Measurements from ENCODE around the gene TP63. TPM values are rescaled to one million over a fixed set of nuclear protein-coding genes. Genes with fewer than 3 reads are reported as not detected.

Gene TP63
- total and polyA plus RNA-seq, 12 donors, result 0.11 to 0.84 (median 0.16) TPM; not detected in 1

DNA sequence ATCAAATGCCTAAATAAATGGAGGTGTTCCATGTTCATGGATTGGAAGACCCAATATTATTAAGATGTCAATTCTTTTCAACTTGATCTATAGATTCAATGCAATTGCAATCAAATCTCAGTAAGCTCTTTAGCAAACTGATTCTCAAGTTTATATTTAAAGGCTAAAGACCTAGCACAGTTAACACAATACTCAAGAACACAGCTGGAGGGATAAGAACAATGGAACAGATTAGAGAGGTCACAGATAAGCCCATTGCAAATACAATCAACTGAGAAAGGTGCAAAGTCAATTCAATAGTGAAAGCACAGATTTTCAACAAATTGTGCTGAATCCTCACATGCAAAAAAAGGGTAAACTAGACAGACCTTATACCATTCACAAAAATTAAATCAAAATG is 290.6 kb downstream of the TP63 start:
- no peaks in the 10 kb centered on the region for H3K36me3 ChIP-seq (replicated peaks in 1 of 2)
- TF ChIP-seq, protein P1, sequence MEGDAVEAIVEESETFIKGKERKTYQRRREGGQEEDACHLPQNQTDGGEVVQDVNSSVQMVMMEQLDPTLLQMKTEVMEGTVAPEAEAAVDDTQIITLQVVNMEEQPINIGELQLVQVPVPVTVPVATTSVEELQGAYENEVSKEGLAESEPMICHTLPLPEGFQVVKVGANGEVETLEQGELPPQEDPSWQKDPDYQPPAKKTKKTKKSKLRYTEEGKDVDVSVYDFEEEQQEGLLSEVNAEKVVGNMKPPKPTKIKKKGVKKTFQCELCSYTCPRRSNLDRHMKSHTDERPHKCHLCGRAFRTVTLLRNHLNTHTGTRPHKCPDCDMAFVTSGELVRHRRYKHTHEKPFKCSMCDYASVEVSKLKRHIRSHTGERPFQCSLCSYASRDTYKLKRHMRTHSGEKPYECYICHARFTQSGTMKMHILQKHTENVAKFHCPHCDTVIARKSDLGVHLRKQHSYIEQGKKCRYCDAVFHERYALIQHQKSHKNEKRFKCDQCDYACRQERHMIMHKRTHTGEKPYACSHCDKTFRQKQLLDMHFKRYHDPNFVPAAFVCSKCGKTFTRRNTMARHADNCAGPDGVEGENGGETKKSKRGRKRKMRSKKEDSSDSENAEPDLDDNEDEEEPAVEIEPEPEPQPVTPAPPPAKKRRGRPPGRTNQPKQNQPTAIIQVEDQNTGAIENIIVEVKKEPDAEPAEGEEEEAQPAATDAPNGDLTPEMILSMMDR (IDR thresholded peaks at IDR 0.05), result no peak
- TF ChIP-seq POLR2A (IDR thresholded peaks at IDR 0.05), result no peak
- DNase-seq, result no peak

DNA sequence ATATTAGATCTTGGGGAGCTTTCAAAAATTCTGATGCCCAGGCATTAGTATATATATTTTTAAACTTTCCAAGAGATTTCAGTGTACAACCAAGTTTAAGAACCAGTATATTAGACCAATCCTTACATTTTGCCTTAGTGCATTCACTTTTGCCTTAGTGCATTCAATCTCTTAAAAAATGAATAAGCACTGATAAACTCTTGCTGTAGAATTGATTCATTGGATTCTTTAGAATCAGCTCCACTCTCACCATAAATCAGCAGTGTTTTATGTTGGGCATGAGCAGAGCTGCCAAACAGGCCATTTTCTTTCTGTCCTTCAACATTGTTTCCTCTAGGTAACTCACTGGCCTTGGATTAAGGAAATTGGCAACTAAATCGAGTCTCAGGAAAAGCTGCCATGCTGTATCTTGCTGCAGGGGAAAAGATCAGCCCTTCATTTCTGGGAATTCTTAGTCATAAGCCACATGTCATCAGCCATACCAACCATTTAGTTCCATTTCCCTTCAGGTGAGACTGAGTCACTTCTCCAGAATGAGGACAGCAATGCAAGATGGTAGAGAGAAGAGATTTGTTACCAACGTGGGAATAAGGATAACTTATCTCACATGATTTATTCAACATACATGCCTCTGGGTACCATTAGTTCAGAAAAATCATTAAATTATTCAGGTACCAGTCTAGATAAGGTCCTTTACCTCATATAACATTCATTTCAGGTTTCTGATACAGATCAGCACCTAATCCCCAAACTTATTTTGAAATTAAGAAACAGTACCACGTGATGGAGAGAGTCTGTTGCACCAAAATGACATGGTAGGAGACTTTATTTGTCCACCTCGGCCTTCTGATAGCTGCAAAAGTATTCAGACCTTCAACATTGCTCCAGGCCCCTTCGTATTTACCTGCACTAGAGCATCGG is 297.0 kb downstream of the TP63 start:
- 69 to 78% (median 72%) methylated on average over 5 to 6 of the region's 6 CpGs for WGBS, 4 donors
- no peak for DNase-seq
- no peaks in the 10 kb centered on the region for H3K9me3 ChIP-seq (replicated peaks in 1 of 3)
- H3K36me3 ChIP-seq (replicated peaks in 1 of 2), result no peaks in the 10 kb centered on the region
- H3K27me3 ChIP-seq, result no peaks in the 10 kb centered on the region
- no peak for TF ChIP-seq POLR2A (IDR thresholded peaks at IDR 0.05)
- TF ChIP-seq, protein P1 (IDR thresholded peaks at IDR 0.05), result no peak
- no peak overlapping the region for H3K4me3 ChIP-seq
- no peak overlapping the region for H3K27ac ChIP-seq
- no peaks in the 10 kb centered on the region for H3K4me1 ChIP-seq (replicated peaks in 1 of 2)
- intact Hi-C loops (cut with DNase I), result no loop called here

More for the DNA sequence above, 290.6 kb downstream of the TP63 start:
- no peaks in the 10 kb centered on the region for H3K4me1 ChIP-seq (replicated peaks in 1 of 2)
- no peak overlapping the region for H3K27ac ChIP-seq
- intact Hi-C loops (cut with DNase I), result no loop called here
- H3K9me3 ChIP-seq (replicated peaks in 1 of 3), result no peaks in the 10 kb centered on the region
- no peaks in the 10 kb centered on the region for H3K27me3 ChIP-seq
- H3K4me3 ChIP-seq, result no peak overlapping the region

DNA sequence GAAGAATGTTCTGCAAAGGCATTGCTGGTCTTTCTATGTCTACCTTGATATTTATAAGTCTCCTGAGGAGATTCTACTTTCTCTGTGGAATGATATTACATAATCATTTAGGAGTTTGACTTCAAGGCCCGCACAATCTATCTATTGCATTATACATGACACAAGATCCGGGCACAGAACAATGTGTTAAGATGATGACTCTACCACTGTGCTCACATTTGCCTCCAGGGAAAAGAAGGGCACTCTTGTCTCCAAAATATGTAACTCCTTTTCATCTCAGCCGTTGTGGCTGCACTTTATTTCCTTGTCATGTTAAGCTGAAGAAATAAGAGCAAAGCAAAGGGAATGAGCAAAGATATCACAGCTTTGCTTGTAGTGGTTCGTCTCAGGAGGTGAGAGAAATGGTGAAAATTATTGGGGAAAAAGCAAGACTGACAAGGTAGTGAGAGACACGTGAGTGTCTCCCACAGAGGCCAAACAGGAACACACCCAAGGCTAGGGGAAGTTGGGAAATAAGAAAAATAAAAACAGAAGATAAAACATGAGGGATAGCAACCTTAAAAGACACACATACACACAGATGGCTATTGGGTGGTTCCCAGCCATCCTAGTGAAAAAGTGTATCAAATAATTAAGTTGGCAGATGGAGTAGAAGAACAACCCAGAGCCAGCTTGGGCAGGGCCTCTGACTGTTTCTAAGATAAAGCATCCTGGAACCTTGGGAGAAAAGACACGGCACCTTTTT is 305.2 kb downstream of the TP63 start:
- Histone ChIP-seq H3K27ac (no peak overlapping the region), H3K9me3 (replicated peaks in 1 of 3) (no peaks in the 10 kb centered on the region), H3K36me3 (replicated peaks in 1 of 2) (no peaks in the 10 kb centered on the region), H3K4me1 (replicated peaks in 1 of 2) (no peaks in the 10 kb centered on the region), H3K4me3 (no peak overlapping the region), H3K27me3 (no peaks in the 10 kb centered on the region)
- intact Hi-C loops (cut with DNase I), result no loop called here
- TF ChIP-seq, protein P1 (IDR thresholded peaks at IDR 0.05), result no peak
- TF ChIP-seq POLR2A (IDR thresholded peaks at IDR 0.05), result no peak
- 67 to 81% (median 78%) methylated on average over 6 of the region's 6 CpGs for WGBS, 4 donors
- DNase-seq, result no peak

DNA sequence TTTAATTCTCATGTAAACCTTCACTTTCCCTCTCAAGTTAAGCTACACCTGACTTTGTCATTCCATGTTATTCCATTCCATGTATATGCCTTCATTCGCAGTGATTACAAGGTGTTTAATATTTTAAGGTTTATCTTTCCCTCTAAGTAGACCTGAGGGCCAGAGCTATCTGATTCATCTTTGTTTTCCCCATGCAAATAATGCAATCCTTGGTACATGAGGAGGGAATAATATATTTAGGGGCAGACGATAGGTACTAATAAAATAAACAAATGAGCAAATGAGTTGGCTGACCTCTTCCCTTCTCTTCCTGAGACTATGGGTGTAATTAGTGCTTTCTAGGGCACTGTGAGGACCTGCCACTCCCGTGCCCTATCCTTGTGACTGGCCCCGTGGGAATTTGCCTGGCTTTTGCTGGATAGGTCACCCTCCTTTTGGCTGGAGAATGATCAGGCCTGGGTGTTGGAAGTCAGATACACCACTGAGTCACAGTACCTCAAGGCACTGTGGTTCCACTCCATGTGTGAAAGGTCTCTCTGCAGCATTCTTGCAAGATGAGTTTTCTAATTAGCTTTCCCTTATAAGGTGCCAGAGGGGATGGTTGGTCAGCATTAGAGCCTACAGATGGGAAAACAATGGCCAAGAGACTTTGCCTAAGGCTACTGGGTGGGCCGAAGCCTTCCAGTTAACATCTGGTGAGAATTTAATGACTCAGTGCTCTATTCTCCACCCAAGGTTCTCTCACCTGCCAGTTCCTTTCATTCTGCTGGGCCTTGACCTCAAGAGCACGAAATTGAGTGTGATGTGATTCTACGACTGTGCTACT is 306.3 kb downstream of the TP63 start:
- intact Hi-C loops (cut with DNase I), result no loop called here
- Histone ChIP-seq H3K4me3 (no peak overlapping the region), H3K27ac (no peak overlapping the region), H3K36me3 (replicated peaks in 1 of 2) (no peaks in the 10 kb centered on the region), H3K27me3 (no peaks in the 10 kb centered on the region), H3K9me3 (replicated peaks in 1 of 3) (no peaks in the 10 kb centered on the region), H3K4me1 (replicated peaks in 1 of 2) (no peaks in the 10 kb centered on the region)
- DNase-seq, result no peak
- TF ChIP-seq POLR2A (IDR thresholded peaks at IDR 0.05), result no peak
- TF ChIP-seq, protein P1 (IDR thresholded peaks at IDR 0.05), result no peak
- 74 to 87% (median 81%) methylated on average over 6 to 7 of the region's 7 CpGs for WGBS, 4 donors

Measured in adrenal gland (tissue), 12 donors.